ENCODE results near the gene PTPRD.

PTPRD gene

DNA sequence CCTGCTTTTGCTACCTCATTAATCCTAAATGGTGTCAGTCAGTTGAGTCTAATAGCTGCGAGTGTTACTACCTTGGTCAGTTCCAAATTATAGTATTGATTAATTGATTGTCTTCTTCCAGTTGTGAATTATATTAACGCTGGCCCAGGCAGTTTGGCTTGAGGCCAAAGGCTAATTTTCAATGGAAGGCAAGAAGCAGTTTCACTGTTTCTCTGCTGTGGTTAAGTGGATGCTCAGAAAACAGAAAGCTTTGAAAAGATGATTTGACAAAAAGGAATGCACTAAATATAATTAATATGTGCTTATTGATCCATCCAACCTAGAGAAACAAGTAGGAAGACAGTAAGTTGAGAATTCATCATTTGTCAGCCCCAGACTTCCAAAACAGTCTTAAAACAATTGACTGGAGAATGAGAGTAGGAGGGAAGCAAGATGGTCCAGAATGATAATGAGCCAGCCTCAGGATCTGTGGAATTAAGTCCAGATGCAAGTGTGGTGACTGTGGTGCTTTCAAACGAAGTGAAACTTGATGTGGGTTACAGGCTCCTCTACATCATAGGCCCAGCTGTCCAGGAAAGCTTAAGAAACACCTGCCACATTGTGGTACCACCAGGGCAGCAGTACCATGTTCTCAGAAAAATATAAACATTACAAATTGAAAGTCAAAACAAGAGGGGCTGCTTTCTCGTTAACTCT, 1442.2 kb downstream of the PTPRD start:
- DNase-seq (ENCODE audit: insufficient read length, low spot score) (no peak), FAIRE-seq (no peak)
- TF ChIP-seq, protein P1, sequence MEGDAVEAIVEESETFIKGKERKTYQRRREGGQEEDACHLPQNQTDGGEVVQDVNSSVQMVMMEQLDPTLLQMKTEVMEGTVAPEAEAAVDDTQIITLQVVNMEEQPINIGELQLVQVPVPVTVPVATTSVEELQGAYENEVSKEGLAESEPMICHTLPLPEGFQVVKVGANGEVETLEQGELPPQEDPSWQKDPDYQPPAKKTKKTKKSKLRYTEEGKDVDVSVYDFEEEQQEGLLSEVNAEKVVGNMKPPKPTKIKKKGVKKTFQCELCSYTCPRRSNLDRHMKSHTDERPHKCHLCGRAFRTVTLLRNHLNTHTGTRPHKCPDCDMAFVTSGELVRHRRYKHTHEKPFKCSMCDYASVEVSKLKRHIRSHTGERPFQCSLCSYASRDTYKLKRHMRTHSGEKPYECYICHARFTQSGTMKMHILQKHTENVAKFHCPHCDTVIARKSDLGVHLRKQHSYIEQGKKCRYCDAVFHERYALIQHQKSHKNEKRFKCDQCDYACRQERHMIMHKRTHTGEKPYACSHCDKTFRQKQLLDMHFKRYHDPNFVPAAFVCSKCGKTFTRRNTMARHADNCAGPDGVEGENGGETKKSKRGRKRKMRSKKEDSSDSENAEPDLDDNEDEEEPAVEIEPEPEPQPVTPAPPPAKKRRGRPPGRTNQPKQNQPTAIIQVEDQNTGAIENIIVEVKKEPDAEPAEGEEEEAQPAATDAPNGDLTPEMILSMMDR (IDR thresholded peaks at IDR 0.05; ENCODE audit: insufficient read depth, missing control alignments), result no peak

DNA sequence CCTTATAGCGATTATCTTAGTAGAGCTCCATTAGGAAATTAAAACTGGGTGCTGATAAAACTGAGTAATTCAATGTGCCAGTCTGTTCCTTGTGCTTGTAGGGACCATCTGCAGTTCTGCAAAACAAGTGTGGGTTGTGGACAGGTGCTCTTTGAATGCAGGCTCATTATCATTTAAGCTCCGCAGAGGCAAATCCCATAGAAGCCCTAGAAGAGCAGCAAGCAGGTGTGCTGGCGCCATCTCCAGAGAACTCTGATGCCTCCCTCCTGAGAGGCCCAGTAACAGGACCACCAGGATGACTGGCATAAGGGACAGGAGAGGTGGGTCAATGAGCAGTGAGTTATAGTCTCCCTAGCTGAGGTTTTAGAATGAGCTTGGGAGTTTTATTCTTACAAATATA, 1470.8 kb downstream of the PTPRD start:
- DNase-seq (ENCODE audit: insufficient read length, low spot score) (no peak), FAIRE-seq (peak; percentile 89)
- TF ChIP-seq, protein P1 (IDR thresholded peaks at IDR 0.05; ENCODE audit: insufficient read depth, missing control alignments), result peak; percentile 9

DNA sequence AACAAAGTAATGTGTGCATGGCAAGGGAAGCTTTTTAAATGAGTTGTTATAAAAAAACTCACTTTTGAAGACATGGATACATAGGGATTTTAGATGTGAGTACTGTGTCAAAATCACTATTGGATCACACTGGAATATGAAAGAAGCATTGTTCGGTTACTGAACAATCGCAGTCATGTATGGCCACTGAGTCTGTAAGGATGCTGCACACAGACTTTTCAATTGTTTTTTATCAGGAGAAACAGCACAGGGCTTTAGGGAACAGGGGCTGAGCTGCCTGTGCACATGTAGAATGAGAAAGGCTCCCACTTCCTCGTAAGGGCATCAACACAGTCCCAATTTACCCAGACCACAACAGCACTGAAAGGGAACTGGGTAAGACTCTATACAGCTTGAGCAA, 1479.3 kb downstream of the PTPRD start:
- TF ChIP-seq, protein P1 (IDR thresholded peaks at IDR 0.05; ENCODE audit: insufficient read depth, missing control alignments), result no peak
- no peak for FAIRE-seq

DNA sequence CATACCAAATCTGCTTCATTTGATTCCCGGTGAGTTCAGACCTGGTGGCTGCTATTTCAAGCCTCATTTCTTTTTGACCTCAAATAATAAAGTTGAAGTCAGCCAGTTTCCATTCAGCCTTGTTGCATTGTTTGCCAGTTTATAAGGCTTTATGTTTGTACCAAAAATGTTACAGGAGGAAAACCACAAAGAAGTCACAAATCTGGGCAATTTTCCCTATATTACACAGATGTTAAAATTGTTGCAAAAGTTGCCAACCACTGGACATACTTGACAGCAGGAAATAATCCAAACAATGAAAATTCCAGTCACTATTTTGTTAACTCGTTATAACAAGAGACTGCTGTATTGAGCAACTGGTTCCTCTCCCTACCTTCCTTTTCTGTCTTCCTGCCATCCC, 1488.2 kb downstream of the PTPRD start:
- TF ChIP-seq, protein P1 (IDR thresholded peaks at IDR 0.05; ENCODE audit: insufficient read depth, missing control alignments), result no peak
- DNase-seq (ENCODE audit: insufficient read length, low spot score) (no peak), FAIRE-seq (no peak)

More for the DNA sequence above, 1479.3 kb downstream of the PTPRD start:
- no peak for DNase-seq (ENCODE audit: insufficient read length, low spot score)

DNA sequence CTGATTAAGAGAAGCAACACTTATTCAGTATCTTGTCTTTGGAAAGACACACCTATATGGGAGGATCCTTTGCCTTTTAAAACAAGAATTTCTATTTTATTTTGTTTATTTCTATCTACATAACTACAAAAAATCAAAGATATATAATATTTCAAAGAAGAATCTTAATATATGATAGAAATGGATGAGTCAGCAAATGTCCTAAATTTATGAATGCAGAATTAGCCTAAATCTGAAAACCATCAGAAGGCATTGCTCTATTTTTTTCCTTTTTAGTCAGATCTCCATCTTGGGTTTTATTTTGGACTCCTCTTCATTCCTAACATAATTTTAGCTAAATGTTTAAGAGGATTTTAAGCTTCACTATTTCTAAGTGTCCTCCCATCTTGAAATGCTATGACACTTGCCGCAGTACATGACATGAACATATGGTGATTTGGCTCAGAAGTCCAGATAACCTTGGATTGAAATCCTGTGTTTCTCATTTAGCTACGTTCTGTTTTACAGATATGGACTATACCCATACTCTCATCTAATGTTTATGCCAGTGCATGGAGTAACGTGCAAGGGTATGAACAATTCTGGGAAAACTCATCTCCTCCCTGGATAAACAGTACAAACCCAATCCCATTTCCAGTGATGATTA, 1490.4 kb downstream of the PTPRD start:
- DNase-seq (ENCODE audit: insufficient read length, low spot score) (no peak), FAIRE-seq (no peak)
- TF ChIP-seq, protein P1 (IDR thresholded peaks at IDR 0.05; ENCODE audit: insufficient read depth, missing control alignments), result no peak

DNA sequence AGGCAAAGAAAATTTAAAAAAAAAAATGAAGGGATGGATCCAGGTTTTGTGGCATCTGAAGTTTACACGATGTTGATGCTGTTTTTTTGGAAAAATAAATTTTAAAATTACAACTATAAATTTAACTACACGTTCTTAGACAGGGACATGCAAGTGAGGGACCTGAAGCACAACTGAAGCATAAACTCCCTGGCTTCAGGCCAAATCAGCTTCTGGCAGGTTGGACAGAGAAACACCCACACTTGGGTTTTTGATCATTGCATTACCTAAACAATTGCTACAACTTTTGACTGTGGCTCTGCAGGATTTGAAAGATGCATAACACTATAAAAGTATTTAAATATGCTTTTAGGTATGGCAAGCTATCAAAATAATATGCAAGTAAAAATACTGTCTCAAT, 1494.9 kb downstream of the PTPRD start:
- no peak for DNase-seq (ENCODE audit: insufficient read length, low spot score)
- TF ChIP-seq, protein P1 (IDR thresholded peaks at IDR 0.05; ENCODE audit: insufficient read depth, missing control alignments), result no peak
- no peak for FAIRE-seq
